GM12878 (cell line): ENCODE measurements around the gene EPHA2. TPM values are rescaled to one million over a fixed set of nuclear protein-coding genes. Genes with fewer than 3 reads are reported as not detected.

Experiments
- ATAC-seq: fragments of 200-7000 bp; cut with Tn5 transposase; 3 replicates; pipeline ENCODE4 v1.9.1; 2020; ENCODE audit warnings: mild to moderate bottlenecking, moderate library complexity
- BruUV-seq: library from RNA; stranded (reverse); fragments of 400-500 nt; replicated peaks from 2 replicates; lab custom pipeline; 2021; lab: Mats Ljungman, UMichigan
- CTCF ChIA-PET: fragments of 300-600 bp; sonication (Branson Sonifier 250); formaldehyde crosslinking; extraction: SDS; loops from one replicate; lab custom pipeline; 2021; ENCODE audit warnings: inconsistent platforms; lab: Yijun Ruan, JAX
- POLR2A ChIA-PET: fragments of 350-600 bp; formaldehyde crosslinking; extraction: SDS; loops from one replicate; lab custom pipeline; 2021; ENCODE audit warnings: inconsistent platforms; lab: Charles Lee
- RAD21 ChIA-PET: fragments of 300-600 bp; sonication (Branson Sonifier 250); formaldehyde crosslinking; loops from one replicate; lab custom pipeline; 2023; ENCODE audit warnings: antibody characterized with exemption; ENCODE audit not compliant: unreplicated experiment; lab: Charles Lee
- SMC1A ChIA-PET: fragments of 300-600 bp; sonication (Branson Sonifier 250); formaldehyde crosslinking; loops from one replicate; lab custom pipeline; 2023; ENCODE audit not compliant: unreplicated experiment, uncharacterized antibody; lab: Charles Lee
- DNase-seq: peaks from one replicate; pipeline ENCODE4 v3.0.0-alpha.2; 2011; ENCODE audit warnings: low read depth, low spot score
- FAIRE-seq: peaks from 3 replicates; lab custom pipeline; 2011; peaks lifted over from hg19 to GRCh38; lab: Jason Lieb, UNC
- H2AFZ ChIP-seq: 2 replicates; pipeline ENCODE4 v1.6.0; 2011; ENCODE audit warnings: low read depth, low read length, control low read depth; ENCODE audit not compliant: control insufficient read depth
- H3K27ac ChIP-seq: 2 replicates; pipeline ENCODE4 v1.5.1; 2011; ENCODE audit warnings: control low read depth; ENCODE audit not compliant: control insufficient read depth, insufficient read depth
- H3K27me3 ChIP-seq, 2 experiments: replicated peaks in 1 of 2; 2 replicates each; pipeline versions ENCODE4 v1.6.0 to v1.6.1; 2011; ENCODE audit warnings: low read length in 1 of 2; ENCODE audit not compliant: control insufficient read depth in 2 of 2, insufficient read depth in 2 of 2
- H3K36me3 ChIP-seq, 2 experiments: 2 replicates each; pipeline ENCODE4 v1.5.1; 2011; ENCODE audit warnings: low read length in 1 of 2; ENCODE audit not compliant: control insufficient read depth in 2 of 2, insufficient read depth in 2 of 2
- H3K4me1 ChIP-seq: 2 replicates; pipeline ENCODE4 v1.6.1; 2011; ENCODE audit warnings: mild to moderate bottlenecking, low read length, moderate library complexity, mixed read lengths; ENCODE audit not compliant: control insufficient read depth, insufficient read depth
- H3K4me2 ChIP-seq: 2 replicates; pipeline ENCODE4 v1.6.0; 2011; ENCODE audit warnings: control low read depth; ENCODE audit not compliant: control insufficient read depth, insufficient read depth
- H3K4me3 ChIP-seq: fragments of 200-600 bp; sonication (generic); 2 replicates; pipeline ENCODE4 v1.5.1; 2016
- H3K79me2 ChIP-seq: 2 replicates; pipeline ENCODE4 v1.6.0; 2011; ENCODE audit warnings: low read length; ENCODE audit not compliant: control insufficient read depth, insufficient read depth
- H3K9ac ChIP-seq: 2 replicates; pipeline ENCODE4 v1.8.0; 2011; ENCODE audit warnings: low read length, control low read depth, mixed read lengths; ENCODE audit not compliant: control insufficient read depth, insufficient read depth
- H3K9me3 ChIP-seq: replicated peaks from 3 replicates; pipeline ENCODE4 v1.5.1; 2011; ENCODE audit warnings: mild to moderate bottlenecking, low read length; ENCODE audit not compliant: control insufficient read depth, insufficient read depth
- H4K20me1 ChIP-seq: 2 replicates; pipeline ENCODE4 v1.6.0; 2011; ENCODE audit not compliant: control insufficient read depth, insufficient read depth
- ASH2L ChIP-seq: fragments of 300-600, 200-600 bp; sonication (generic); IDR thresholded peaks from 2 replicates; pipeline ENCODE4 v1.6.1; 2017; ENCODE audit warnings: low read depth, mild to moderate bottlenecking, borderline replicate concordance
- BHLHE40 ChIP-seq, 2 experiments: fragments of 450-650 bp in 1 of 2; IDR thresholded peaks; 2 replicates each; pipeline ENCODE4 v1.6.1; 2011 to 2017; ENCODE audit warnings: low read depth in 2 of 2, borderline replicate concordance in 1 of 2, improper control_type of control experiment in 1 of 2, low read length in 1 of 2, mild to moderate bottlenecking in 1 of 2
- CBX5 ChIP-seq: sonication (generic); IDR thresholded peaks from 2 replicates; pipeline ENCODE4 v1.6.1; 2016; ENCODE audit warnings: low read depth, moderate library complexity, mild to moderate bottlenecking, inconsistent platforms
- CREM ChIP-seq: IDR thresholded peaks from 2 replicates; pipeline ENCODE4 v1.6.1; 2014; ENCODE audit warnings: antibody characterized with exemption, low read depth
- ELK1 ChIP-seq: IDR thresholded peaks from 2 replicates; pipeline ENCODE4 v1.6.1; 2012; ENCODE audit warnings: low read depth, low read length, improper control_type of control experiment
- EP300 ChIP-seq, 2 experiments: fragments of 150-350 bp in 1 of 2; IDR thresholded peaks; 2 replicates each; pipeline ENCODE4 v1.6.1; 2011 to 2012; ENCODE audit warnings: low read depth in 2 of 2, low read length in 2 of 2, borderline replicate concordance in 1 of 2, improper control_type of control experiment in 1 of 2, inconsistent platforms in 1 of 2; ENCODE audit not compliant: control insufficient read depth in 1 of 2
- FOXK2 ChIP-seq: fragments of 450-650 bp; IDR thresholded peaks from 2 replicates; pipeline ENCODE4 v1.6.1; 2017; ENCODE audit warnings: mild to moderate bottlenecking, moderate library complexity
- IRF5 ChIP-seq: fragments of 450-650 bp; IDR thresholded peaks from 2 replicates; pipeline ENCODE4 v1.6.1; 2017; ENCODE audit warnings: borderline replicate concordance
- RAD51 ChIP-seq: fragments of 450-650 bp; IDR thresholded peaks from 2 replicates; pipeline ENCODE4 v1.6.1; 2016; ENCODE audit warnings: moderate library complexity, mild to moderate bottlenecking, inconsistent platforms
- RELA ChIP-seq: fragments of 450-650 bp; IDR thresholded peaks from 2 replicates; pipeline ENCODE4 v1.8.0; 2014; ENCODE audit warnings: borderline replicate concordance; ENCODE audit not compliant: partially characterized antibody
- SMAD1 ChIP-seq: fragments of 450-650 bp; IDR thresholded peaks from 2 replicates; pipeline ENCODE4 v1.6.1; 2018; ENCODE audit warnings: mild to moderate bottlenecking, low read depth; ENCODE audit not compliant: partially characterized antibody
- ZBTB40 ChIP-seq: fragments of 450-650 bp; IDR thresholded peaks from 2 replicates; pipeline ENCODE4 v1.6.1; 2016; ENCODE audit warnings: mild to moderate bottlenecking, moderate library complexity, borderline replicate concordance
- WGBS: methylation state at CpG from one replicate; pipeline ENCODE4 v1.1.6; 2016; ENCODE audit warnings: low lambda C conversion rate; ENCODE audit not compliant: insufficient replicate concordance, insufficient coverage; ENCODE audit errors: missing lambda C conversion rate; 5-methylcytosine and 5-hydroxymethylcytosine counted together
- in situ Hi-C: fragments of 300-500 bp; cut with MboI; formaldehyde crosslinking; loops from 9 replicates; pipeline ENCODE4 v1.14.3; 2018; ENCODE audit warnings: mixed read lengths
- intact Hi-C: fragments of 100-400 bp; cut with micrococcal nuclease; formaldehyde crosslinking; loops from one replicate; pipeline ENCODE4 v1.14.2; 2022; ENCODE audit not compliant: unreplicated experiment
- polyA plus RNA-seq, 11 experiments: library from polyadenylated mRNA; depleted of rRNA in 4 of 11; unstranded in 6 of 11; stranded (reverse) in 5 of 11; fragments of >200 nt; fragmentation: Nextera tagmentation in 4 of 11; fragmentation: Illumina TruSeq in 1 of 11; extraction: Ambion mirVana in 4 of 11; extraction: Trizol in 1 of 11; gene quantifications; 1 replicate in 1 of 11; 2 replicates in 10 of 11; pipeline versions ENCODE4 v1.2.1 to v1.2.3, GENCODE V29; 2011 to 2016; ENCODE audit warnings: inconsistent platforms in 2 of 11, missing spikeins in 2 of 11, low read depth in 1 of 11
- total RNA-seq, 4 experiments: library from RNA; depleted of rRNA in 3 of 4; stranded (reverse); fragments of >200 nt in 3 of 4; fragmentation: Illumina TruSeq in 1 of 4; extraction: Trizol in 1 of 4; gene quantifications; 2 replicates each; pipeline versions ENCODE4 v1.2.1 to v1.2.3, GENCODE V29; 2013 to 2021

Gene EPHA2
- total and polyA plus RNA-seq, 10 of the 15 experiments (the other 5 are each of a cell fraction or from before 2014, with no cell fraction given), result 0.04 to 0.51 (median 0.23) TPM; not detected in 2

GRCh38 chr1:16195518-16195905 lies 39.6 kb upstream of the EPHA2 start:
- SMC1A ChIA-PET, result no interaction called here
- 57% methylated on average over 7 of the region's 7 CpGs for WGBS
- POLR2A ChIA-PET, result no interaction called here

More at GRCh38 chr1:16195518-16195905, 39.6 kb upstream of the EPHA2 start:
- no peaks in the 10 kb centered on the region for H3K27me3 ChIP-seq
- H3K4me1 ChIP-seq, result no peaks in the 10 kb centered on the region; the same call in 1 of the 2 replicates
- ATAC-seq (no peak), FAIRE-seq (no peak), DNase-seq (no peak)
- no TSS peak for BruUV-seq
- H3K27ac ChIP-seq, result no peak overlapping the region
- intact Hi-C loops (no loop called here), in situ Hi-C loops (no loop called here)
- no peaks in the 10 kb centered on the region for H4K20me1 ChIP-seq
- H3K79me2 ChIP-seq, result no peaks in the 10 kb centered on the region
- no peaks in the 10 kb centered on the region for H3K36me3 ChIP-seq
- H3K9ac ChIP-seq, result no peak overlapping the region
- no peak for TF ChIP-seq RAD51
- no peak for TF ChIP-seq ELK1
- TF ChIP-seq ZBTB40, result no peak
- TF ChIP-seq CBX5, result no peak
- no peak for TF ChIP-seq RELA
- no peak for TF ChIP-seq IRF5
- no peak for TF ChIP-seq FOXK2
- TF ChIP-seq CREM, result no peak
- no peak for TF ChIP-seq BHLHE40 (IDR thresholded peaks at IDR 0.05; ENCODE audit: borderline replicate concordance in 1 of 2, low read depth in 2 of 2, low read length in 1 of 2)
- no peak for TF ChIP-seq SMAD1
- no peak for TF ChIP-seq EP300 (IDR thresholded peaks at IDR 0.05; ENCODE audit: borderline replicate concordance in 1 of 2, control insufficient read depth in 1 of 2, low read depth in 2 of 2, low read length in 2 of 2)
- TF ChIP-seq ASH2L, result no peak
- H3K4me3 ChIP-seq, result no peak overlapping the region
- H3K9me3 ChIP-seq, result no peaks in the 10 kb centered on the region
- ChIA-PET CTCF (no interaction called here), RAD21 (no interaction called here)
- no peak overlapping the region for H3K4me2 ChIP-seq
- H2AFZ ChIP-seq, result no peak overlapping the region
